ENCODE results near the gene GLRX.
A peak's percentile ranks its signal among the peaks of the same experiment; 100 is the strongest.

The GLRX gene

DNA sequence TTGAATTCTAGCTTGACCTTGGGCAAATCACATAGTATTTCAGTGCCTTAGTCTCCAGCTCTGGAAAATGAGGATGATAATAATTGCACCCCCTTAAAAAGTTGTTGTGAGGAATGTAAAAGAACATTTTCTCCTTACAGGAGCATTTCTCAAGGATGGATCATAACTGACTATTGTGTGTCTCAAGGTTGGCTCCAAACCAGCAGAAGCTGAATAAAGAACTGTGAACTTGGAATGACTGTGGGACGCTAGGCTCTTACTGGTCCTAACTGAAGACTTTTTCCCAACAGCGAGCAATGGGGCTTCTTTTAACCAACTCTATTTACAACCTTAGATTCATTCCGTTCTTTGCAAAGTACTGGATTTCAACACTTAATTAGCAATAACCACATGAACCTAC lies 26.2 kb upstream of the GLRX start:
- Histone ChIP-seq H3K36me3 (ENCODE audit: control insufficient read depth, insufficient read depth, low read length) (no peaks in the 10 kb centered on the region), H3K4me3 (replicated peaks; ENCODE audit: low read depth, low read length) (no peak overlapping the region), H3K27me3 (replicated peaks; ENCODE audit: control insufficient read depth, insufficient read depth, low read length) (no peaks in the 10 kb centered on the region)
- TF ChIP-seq, protein P1, sequence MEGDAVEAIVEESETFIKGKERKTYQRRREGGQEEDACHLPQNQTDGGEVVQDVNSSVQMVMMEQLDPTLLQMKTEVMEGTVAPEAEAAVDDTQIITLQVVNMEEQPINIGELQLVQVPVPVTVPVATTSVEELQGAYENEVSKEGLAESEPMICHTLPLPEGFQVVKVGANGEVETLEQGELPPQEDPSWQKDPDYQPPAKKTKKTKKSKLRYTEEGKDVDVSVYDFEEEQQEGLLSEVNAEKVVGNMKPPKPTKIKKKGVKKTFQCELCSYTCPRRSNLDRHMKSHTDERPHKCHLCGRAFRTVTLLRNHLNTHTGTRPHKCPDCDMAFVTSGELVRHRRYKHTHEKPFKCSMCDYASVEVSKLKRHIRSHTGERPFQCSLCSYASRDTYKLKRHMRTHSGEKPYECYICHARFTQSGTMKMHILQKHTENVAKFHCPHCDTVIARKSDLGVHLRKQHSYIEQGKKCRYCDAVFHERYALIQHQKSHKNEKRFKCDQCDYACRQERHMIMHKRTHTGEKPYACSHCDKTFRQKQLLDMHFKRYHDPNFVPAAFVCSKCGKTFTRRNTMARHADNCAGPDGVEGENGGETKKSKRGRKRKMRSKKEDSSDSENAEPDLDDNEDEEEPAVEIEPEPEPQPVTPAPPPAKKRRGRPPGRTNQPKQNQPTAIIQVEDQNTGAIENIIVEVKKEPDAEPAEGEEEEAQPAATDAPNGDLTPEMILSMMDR (IDR thresholded peaks at IDR 0.05; ENCODE audit: insufficient read depth, low read length, poor library complexity, severe bottlenecking) = no peak
- DNase-seq (ENCODE audit: extremely low read depth, insufficient read length) = no peak

DNA sequence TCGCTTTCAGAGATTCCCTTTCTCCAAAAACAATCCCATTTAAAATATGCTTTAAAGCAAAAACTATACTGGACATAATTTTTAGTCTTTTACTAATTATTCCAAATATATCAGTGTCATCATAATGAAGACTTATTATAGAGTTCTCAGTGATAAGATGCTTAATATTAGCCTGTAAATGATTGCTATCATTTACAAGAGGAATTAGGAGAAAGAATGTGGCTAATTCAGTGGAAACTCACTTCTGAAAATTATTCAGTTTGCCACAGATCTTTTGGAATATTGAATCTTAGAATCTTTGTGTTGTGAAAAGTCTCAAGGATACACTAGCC lies 24.7 kb upstream of the GLRX start:
- Histone ChIP-seq H3K36me3 (ENCODE audit: control insufficient read depth, insufficient read depth, low read length) (no peaks in the 10 kb centered on the region), H3K4me3 (replicated peaks; ENCODE audit: low read depth, low read length) (no peak overlapping the region), H3K27me3 (replicated peaks; ENCODE audit: control insufficient read depth, insufficient read depth, low read length) (no peaks in the 10 kb centered on the region)
- no peak for DNase-seq (ENCODE audit: extremely low read depth, insufficient read length)
- TF ChIP-seq, protein P1 (IDR thresholded peaks at IDR 0.05; ENCODE audit: insufficient read depth, low read length, poor library complexity, severe bottlenecking) = no peak

DNA sequence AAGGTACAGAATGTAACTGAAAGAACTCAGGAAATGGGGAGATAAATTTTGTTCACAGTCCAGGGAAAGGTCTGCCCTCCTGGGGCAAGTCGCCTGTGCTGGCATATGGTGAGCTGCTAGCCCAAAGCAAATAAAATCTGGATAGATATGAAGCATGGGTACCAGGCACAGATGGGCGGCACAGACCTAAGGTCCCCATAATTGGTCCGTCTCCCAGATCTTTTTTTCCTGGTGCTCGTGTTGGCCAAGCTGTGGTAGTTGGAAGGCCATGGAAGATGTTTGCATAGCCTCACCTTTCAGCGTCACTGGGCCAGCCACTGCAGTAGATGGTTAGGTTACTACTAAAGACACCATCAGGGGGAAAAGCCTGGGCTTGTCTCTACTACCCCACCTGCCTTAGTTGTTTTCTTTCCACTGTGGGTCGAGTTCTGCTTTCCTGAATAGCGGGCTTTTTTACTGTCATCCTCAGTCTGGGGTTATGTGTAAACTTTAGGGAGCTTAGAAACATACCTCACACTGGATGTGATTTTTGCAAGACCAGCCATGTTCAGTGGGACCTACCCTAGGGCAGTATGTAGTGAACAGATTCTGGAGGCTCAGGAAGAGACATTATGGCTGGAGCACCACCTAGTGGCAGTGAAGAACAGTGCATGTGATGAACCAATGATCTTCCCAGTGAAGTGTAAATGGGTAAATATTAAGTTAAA lies 24.2 kb upstream of the GLRX start:
- TF ChIP-seq, protein P1 (IDR thresholded peaks at IDR 0.05; ENCODE audit: insufficient read depth, low read length, poor library complexity, severe bottlenecking) = peak; percentile 85

DNA sequence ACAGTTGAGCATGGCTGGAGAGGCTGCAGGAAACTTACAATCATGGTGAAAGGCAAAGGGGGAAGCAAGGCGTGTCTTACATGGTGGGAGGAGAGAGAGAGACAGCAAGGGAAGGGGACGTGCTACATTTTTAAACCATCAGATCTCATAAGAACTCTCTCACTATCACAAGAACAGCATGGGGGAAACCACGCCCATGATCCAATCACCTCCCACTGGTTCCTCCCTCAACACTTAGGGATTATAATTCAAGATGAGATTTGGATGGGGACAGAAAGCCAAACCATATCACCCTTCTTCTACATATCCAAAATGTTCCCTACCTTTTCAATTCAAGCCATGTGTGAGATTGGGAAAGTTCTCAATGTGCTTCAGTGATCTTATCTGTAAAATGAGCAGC lies 22.9 kb upstream of the GLRX start:
- Histone ChIP-seq H3K27me3 (replicated peaks; ENCODE audit: control insufficient read depth, insufficient read depth, low read length) (no peaks in the 10 kb centered on the region), H3K4me3 (replicated peaks; ENCODE audit: low read depth, low read length) (no peak overlapping the region), H3K36me3 (ENCODE audit: control insufficient read depth, insufficient read depth, low read length) (no peaks in the 10 kb centered on the region)
- TF ChIP-seq, protein P1 (IDR thresholded peaks at IDR 0.05; ENCODE audit: insufficient read depth, low read length, poor library complexity, severe bottlenecking) = no peak
- no peak for DNase-seq (ENCODE audit: extremely low read depth, insufficient read length)

More for the DNA sequence above, 24.2 kb upstream of the GLRX start:
- Histone ChIP-seq H3K36me3 (ENCODE audit: control insufficient read depth, insufficient read depth, low read length) (no peaks in the 10 kb centered on the region), H3K4me3 (replicated peaks; ENCODE audit: low read depth, low read length) (no peak overlapping the region), H3K27me3 (replicated peaks; ENCODE audit: control insufficient read depth, insufficient read depth, low read length) (no peaks in the 10 kb centered on the region)
- DNase-seq (ENCODE audit: extremely low read depth, insufficient read length) = no peak

DNA sequence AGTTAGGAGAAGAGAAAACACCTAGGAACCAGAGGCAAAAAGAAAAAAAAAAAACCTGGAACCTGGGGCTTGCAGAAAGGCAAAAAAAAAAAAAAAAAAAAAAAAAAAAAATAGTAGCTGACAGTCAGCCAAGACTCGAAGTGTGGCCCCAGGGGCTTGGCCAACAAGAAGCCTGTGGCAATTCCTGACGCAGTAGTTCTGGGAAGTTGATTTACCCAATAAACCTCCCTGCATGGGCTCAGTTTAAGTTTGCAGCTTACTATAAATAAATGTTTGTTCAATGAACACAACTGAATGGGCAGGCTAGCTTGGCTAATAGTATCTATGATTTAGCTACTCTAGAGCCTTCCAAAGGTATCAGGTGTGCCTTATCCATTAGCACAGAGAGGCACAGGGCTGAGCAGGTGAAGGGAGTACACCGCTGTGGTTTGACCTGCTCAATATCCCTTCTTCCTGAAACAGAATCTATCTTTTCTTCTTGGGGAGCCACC lies 21.3 kb upstream of the GLRX start:
- TF ChIP-seq, protein P1 (IDR thresholded peaks at IDR 0.05; ENCODE audit: insufficient read depth, low read length, poor library complexity, severe bottlenecking) = no peak
- DNase-seq (ENCODE audit: extremely low read depth, insufficient read length) = no peak
- no peaks in the 10 kb centered on the region for H3K36me3 ChIP-seq (ENCODE audit: control insufficient read depth, insufficient read depth, low read length)

More for the DNA sequence above, 21.3 kb upstream of the GLRX start:
- no peaks in the 10 kb centered on the region for H3K27me3 ChIP-seq (replicated peaks; ENCODE audit: control insufficient read depth, insufficient read depth, low read length)
- no peak overlapping the region for H3K4me3 ChIP-seq (replicated peaks; ENCODE audit: low read depth, low read length)
